CD14-positive monocyte (primary cell): ENCODE data around the gene CCL17. TPM values are rescaled to one million over a fixed set of nuclear protein-coding genes. Genes with fewer than 3 reads are reported as not detected.

ENCODE experiments used
- DNase-seq, 3 donors: peaks; one replicate each; pipeline ENCODE4 v3.0.0-alpha.2; 2011 to 2022
- H2AFZ ChIP-seq: 2 replicates; pipeline ENCODE4 v1.6.0; 2012; ENCODE audit warnings: mild to moderate bottlenecking, low read depth, low read length, inconsistent platforms; ENCODE audit not compliant: insufficient read depth, poor library complexity, severe bottlenecking
- H3K27ac ChIP-seq, 2 donors: 1 replicate in 1 of 2; 2 replicates in 1 of 2; pipeline ENCODE4 v1.5.1; 2012 to 2013; ENCODE audit warnings: low read length in 2 of 2, control low read depth in 1 of 2, inconsistent platforms in 1 of 2, low read depth in 1 of 2, mild to moderate bottlenecking in 1 of 2
- H3K27me3 ChIP-seq, 2 donors: one replicate each; pipeline versions ENCODE4 v1.6.0 to v1.6.1; 2011 to 2013; ENCODE audit warnings: low read length in 2 of 2; ENCODE audit not compliant: control insufficient read depth in 2 of 2, insufficient read depth in 2 of 2
- H3K36me3 ChIP-seq, 2 donors: replicated peaks in 1 of 2; 1 replicate in 1 of 2; 2 replicates in 1 of 2; pipeline versions ENCODE4 v1.5.1 to v1.6.1; 2012 to 2013; ENCODE audit warnings: low read length in 2 of 2, control low read depth in 1 of 2, inconsistent platforms in 1 of 2, mild to moderate bottlenecking in 1 of 2; ENCODE audit not compliant: insufficient read depth in 2 of 2, control insufficient read depth in 1 of 2
- H3K4me1 ChIP-seq, 2 donors: 1 replicate in 1 of 2; 2 replicates in 1 of 2; pipeline versions ENCODE4 v1.5.1 to v1.6.1; 2012 to 2013; ENCODE audit warnings: low read length in 2 of 2, control low read depth in 1 of 2, inconsistent platforms in 1 of 2, mild to moderate bottlenecking in 1 of 2, moderate library complexity in 1 of 2; ENCODE audit not compliant: insufficient read depth in 2 of 2, control insufficient read depth in 1 of 2
- H3K4me2 ChIP-seq: replicated peaks from 2 replicates; pipeline ENCODE3; 2012; ENCODE audit warnings: low read length, moderate library complexity, mild to moderate bottlenecking; ENCODE audit not compliant: poor library complexity, severe bottlenecking; ENCODE audit errors: extremely low read depth
- H3K4me3 ChIP-seq, 3 experiments: fragments of 200-600 bp in 1 of 3; sonication (generic) in 1 of 3; replicated peaks in 1 of 3; 1 replicate in 2 of 3; 2 replicates in 1 of 3; pipeline ENCODE4 v1.5.1; 2011 to 2013; ENCODE audit warnings: low read length in 3 of 3, mild to moderate bottlenecking in 3 of 3, control low read depth in 2 of 3, low read depth in 2 of 3, inconsistent platforms in 1 of 3, moderate library complexity in 1 of 3
- H3K79me2 ChIP-seq: 2 replicates; pipeline ENCODE4 v1.6.0; 2012; ENCODE audit warnings: mild to moderate bottlenecking, control low read depth, inconsistent platforms, low read length, moderate library complexity; ENCODE audit not compliant: insufficient read depth
- H3K9ac ChIP-seq: 2 replicates; pipeline ENCODE4 v1.6.0; 2017; ENCODE audit warnings: low read length, mild to moderate bottlenecking; ENCODE audit not compliant: insufficient read depth, poor library complexity, severe bottlenecking
- H3K9me3 ChIP-seq, 2 donors: replicated peaks in 1 of 2; 1 replicate in 1 of 2; 2 replicates in 1 of 2; pipeline versions ENCODE4 v1.5.1 to v1.6.1; 2012 to 2013; ENCODE audit warnings: low read length in 2 of 2, control low read depth in 1 of 2; ENCODE audit not compliant: control insufficient read depth in 1 of 2, insufficient read depth in 1 of 2
- H4K20me1 ChIP-seq: 2 replicates; pipeline ENCODE4 v1.6.0; 2012; ENCODE audit warnings: mild to moderate bottlenecking, low read length, control low read depth, moderate library complexity; ENCODE audit not compliant: insufficient read depth
- H3K27ac Mint-ChIP-seq, 7 donors: one replicate each; pipeline ENCODE4 v1.8.0; 2020; ENCODE audit warnings: mild to moderate bottlenecking in 7 of 7, mixed read lengths in 7 of 7, moderate library complexity in 6 of 7, inconsistent platforms in 2 of 7
- H3K27me3 Mint-ChIP-seq, 3 donors: one replicate each; pipeline ENCODE4 v1.8.0; 2021 to 2022; ENCODE audit warnings: low read depth in 3 of 3, mild to moderate bottlenecking in 3 of 3, mixed read lengths in 3 of 3, moderate library complexity in 3 of 3, inconsistent platforms in 1 of 3
- H3K36me3 Mint-ChIP-seq, 2 donors: one replicate each; pipeline ENCODE4 v1.8.0; 2020; ENCODE audit warnings: mixed read lengths in 2 of 2, inconsistent platforms in 1 of 2, mild to moderate bottlenecking in 1 of 2
- H3K4me1 Mint-ChIP-seq: one replicate; pipeline ENCODE4 v1.8.0; 2020; ENCODE audit warnings: mild to moderate bottlenecking, mixed read lengths
- H3K4me3 Mint-ChIP-seq, 2 donors: one replicate each; pipeline ENCODE4 v1.8.0; 2020; ENCODE audit warnings: mild to moderate bottlenecking in 2 of 2, mixed read lengths in 2 of 2, moderate library complexity in 1 of 2
- H3K9me3 Mint-ChIP-seq, 7 donors: one replicate each; pipeline ENCODE4 v1.8.0; 2020 to 2022; ENCODE audit warnings: mixed read lengths in 7 of 7, mild to moderate bottlenecking in 6 of 7, moderate library complexity in 6 of 7, inconsistent platforms in 2 of 7
- CTCF ChIP-seq: fragments of 200-600 bp; IDR thresholded peaks from one replicate; pipeline ENCODE4 v1.8.0; 2022; ENCODE audit warnings: antibody characterized with exemption, mild to moderate bottlenecking
- whole genome bisulfite sequencing: methylation state at CpG from one replicate; pipeline ENCODE4 v1.1.5; 2013; ENCODE audit warnings: missing lambda C conversion rate; ENCODE audit not compliant: insufficient coverage; 5-methylcytosine and 5-hydroxymethylcytosine counted together
- intact Hi-C, 2 donors: fragments of 100-400 bp; cut with micrococcal nuclease; formaldehyde crosslinking; loops; one replicate each; pipeline versions ENCODE4 v1.15.0 to v1.15.1; 2023
- polyA plus RNA-seq, 3 donors: library from polyadenylated mRNA; depleted of rRNA in 1 of 3; unstranded in 2 of 3; stranded (reverse) in 1 of 3; fragments of 300-500 nt in 2 of 3; fragments of >200 nt in 1 of 3; fragmentation: Illumina TruSeq in 2 of 3; gene quantifications; 1 replicate in 2 of 3; 2 replicates in 1 of 3; pipeline ENCODE4 v1.2.3, GENCODE V29; 2012 to 2021

The CCL17 gene
- polyA plus RNA-seq, 3 donors = not detected

DNA sequence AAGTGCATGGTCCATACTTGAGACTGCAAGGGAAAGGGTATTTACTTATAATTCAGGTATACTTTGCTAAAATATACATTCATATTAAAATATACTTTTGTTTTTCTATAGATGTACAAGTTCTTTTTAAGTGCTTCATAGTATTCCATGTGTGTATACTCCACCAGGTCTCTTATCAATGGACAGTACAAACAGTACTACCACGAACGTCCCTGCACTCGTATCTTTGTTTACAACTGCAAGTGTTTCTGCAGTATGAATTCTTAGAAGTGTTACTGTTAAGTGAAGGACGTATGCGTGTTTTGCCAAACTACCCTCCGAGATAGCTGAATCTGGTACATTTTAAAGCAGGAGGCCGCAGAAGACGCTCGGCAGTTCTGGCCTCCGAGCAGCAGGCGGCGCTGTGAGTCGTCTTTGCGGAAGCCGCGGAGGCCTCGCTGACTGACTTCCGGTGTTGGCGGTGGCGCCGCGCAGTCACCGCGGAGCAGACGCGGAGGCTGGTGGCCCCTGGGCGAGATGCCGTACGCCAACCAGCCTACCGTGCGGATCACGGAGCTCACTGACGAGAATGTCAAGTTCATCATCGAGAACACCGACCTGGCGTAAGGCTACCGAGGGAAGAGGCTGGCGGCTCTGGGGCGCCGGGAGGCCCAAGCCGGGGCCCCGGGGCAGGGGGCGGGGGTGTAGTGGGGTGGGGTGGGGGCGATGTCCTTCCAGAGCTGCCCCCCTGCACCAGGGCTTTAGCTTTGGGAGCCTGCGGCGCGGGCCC lies 57.8 kb downstream of the CCL17 start, which contains the start of gene POLR2C:
Gene POLR2C, plus strand, starts transcription at position 471 of the 769 bp plus-strand sequence. Its CDS starts 46 bp downstream, at position 517.
- H3K36me3 ChIP-seq = peaks cover 60 to 65% of the 10 kb centered on the region in 2 donors
- Mint-ChIP-seq H3K27me3 (peaks cover 0 to 3% (median 2%) of the 10 kb centered on the region in 3 donors), H3K4me1 (peaks cover 22% of the 10 kb centered on the region), H3K4me3 (peak within 1 kb of the TSS; percentile 99), H3K9me3 (no peaks in the 10 kb centered on the region), H3K27ac (peak within 1 kb of the TSS; percentile 94 to 99 (median 97)), H3K36me3 (peaks cover 65 to 66% of the 10 kb centered on the region in 2 donors)
- H3K9me3 ChIP-seq = no peaks in the 10 kb centered on the region
- intact Hi-C loops = loop anchor here in 1 of 2 donors (2.0 to 10.0 kb wide), 2 partner anchors 16 to 272 kb away; partner anchors contain the start of genes CIAPIN1, COQ9 and KATNB1
- peaks cover 9 to 11% of the 10 kb centered on the region in 2 donors for H3K4me1 ChIP-seq
- peak within 1 kb of the TSS; percentile 88 for H3K4me2 ChIP-seq
- DNase-seq = peak; percentile 86 to 87 (median 87)
- H3K79me2 ChIP-seq = peaks cover 24% of the 10 kb centered on the region
- peak within 1 kb of the TSS; percentile 78 for H2AFZ ChIP-seq
- H3K9ac ChIP-seq = peak within 1 kb of the TSS; percentile 69
- TF ChIP-seq CTCF = peak; percentile 97
- peak within 1 kb of the TSS; percentile 53 to 85 (median 74) for H3K4me3 ChIP-seq
- peaks cover 13% of the 10 kb centered on the region for H4K20me1 ChIP-seq
- peak within 1 kb of the TSS; percentile 9 to 80 for H3K27ac ChIP-seq
- under 1% methylated on average over 33 of the region's 47 CpGs for WGBS
- H3K27me3 ChIP-seq = no peaks in the 10 kb centered on the region

DNA sequence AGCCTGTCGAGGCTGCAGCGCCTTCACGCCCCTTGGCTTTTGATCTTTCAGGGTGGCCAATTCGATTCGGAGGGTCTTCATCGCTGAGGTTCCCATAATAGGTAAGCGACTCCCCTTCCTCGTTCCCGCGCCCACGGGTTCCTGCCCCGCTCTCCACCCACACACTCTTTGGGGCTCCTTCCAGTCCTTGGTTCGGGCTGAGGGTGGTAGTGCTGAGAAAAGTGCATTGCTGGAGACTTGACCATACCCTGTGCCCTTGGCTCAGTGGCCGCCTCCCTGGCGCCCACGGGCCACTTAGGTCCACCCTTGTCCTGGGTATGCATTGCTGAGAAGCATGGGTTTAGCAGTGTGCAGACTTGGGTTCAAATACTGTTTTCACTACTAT lies 58.4 kb downstream of the CCL17 start:
- H3K27me3 ChIP-seq = no peaks in the 10 kb centered on the region
- peak overlapping the region; percentile 70 to 99 (median 97) for H3K27ac Mint-ChIP-seq
- H2AFZ ChIP-seq = peak overlapping the region; percentile 78
- WGBS = 0% methylated on average over 3 of the region's 16 CpGs
- H3K36me3 ChIP-seq = peaks cover 60 to 65% of the 10 kb centered on the region in 2 donors
- peaks cover 0 to 3% (median 3%) of the 10 kb centered on the region in 3 donors for H3K27me3 Mint-ChIP-seq
- peak overlapping the region; percentile 69 for H3K9ac ChIP-seq
- DNase-seq = no peak
- H3K4me3 ChIP-seq = peak overlapping the region; percentile 53 to 85 (median 74)
- H3K79me2 ChIP-seq = peaks cover 24% of the 10 kb centered on the region
- peak overlapping the region in 1 of 2 donors; percentile 80 for H3K27ac ChIP-seq
- no peak for TF ChIP-seq CTCF
- peaks cover 13% of the 10 kb centered on the region for H4K20me1 ChIP-seq
- H3K4me2 ChIP-seq = peak overlapping the region; percentile 88
- peak overlapping the region; percentile 99 for H3K4me3 Mint-ChIP-seq
- intact Hi-C loops = loop anchor here in 1 of 2 donors (2.0 to 10.0 kb wide), 2 partner anchors 16 to 272 kb away; partner anchors contain the start of genes CIAPIN1, COQ9 and KATNB1
- H3K4me1 ChIP-seq = peaks cover 9 to 11% of the 10 kb centered on the region in 2 donors
- H3K9me3 ChIP-seq = no peaks in the 10 kb centered on the region
- no peaks in the 10 kb centered on the region for H3K9me3 Mint-ChIP-seq
- peaks cover 66% of the 10 kb centered on the region in 2 donors for H3K36me3 Mint-ChIP-seq
- H3K4me1 Mint-ChIP-seq = peaks cover 22% of the 10 kb centered on the region
